HG03108 (cell line): ENCODE results near the gene ESRRA.
"Not testable (repeated sequence)": the region's sequence is repeated elsewhere in the genome, so short reads cannot be mapped to it uniquely, and the experiment has no call there.

Source experiments
- ATAC-seq: cut with Tn5 transposase; IDR thresholded peaks from one replicate; pipeline ENCODE4 v1.9.1; 2021; ENCODE audit warnings: moderate library complexity; ENCODE audit not compliant: unreplicated experiment

ESRRA gene

DNA sequence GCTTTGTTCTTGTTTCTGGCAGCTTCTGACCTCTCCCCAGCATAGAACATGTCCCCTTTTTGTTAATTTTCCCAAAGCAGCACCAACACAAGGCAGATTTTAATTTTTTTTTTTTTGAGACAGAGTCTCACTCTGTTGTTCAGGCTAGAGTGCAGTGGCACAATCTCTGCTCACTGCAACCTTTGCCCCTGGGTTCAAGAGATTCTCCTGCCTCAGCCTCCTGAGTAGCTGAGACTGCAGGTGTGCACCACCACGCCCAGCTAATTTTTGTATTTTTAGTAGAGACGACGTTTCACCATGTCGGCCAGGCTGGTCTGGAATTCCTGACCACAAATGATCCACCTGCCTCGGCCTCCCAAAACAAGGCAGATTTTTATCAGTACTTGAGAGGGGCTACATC is 2.5 kb downstream of the ESRRA start:
- ATAC-seq: not testable (repeated sequence)

DNA sequence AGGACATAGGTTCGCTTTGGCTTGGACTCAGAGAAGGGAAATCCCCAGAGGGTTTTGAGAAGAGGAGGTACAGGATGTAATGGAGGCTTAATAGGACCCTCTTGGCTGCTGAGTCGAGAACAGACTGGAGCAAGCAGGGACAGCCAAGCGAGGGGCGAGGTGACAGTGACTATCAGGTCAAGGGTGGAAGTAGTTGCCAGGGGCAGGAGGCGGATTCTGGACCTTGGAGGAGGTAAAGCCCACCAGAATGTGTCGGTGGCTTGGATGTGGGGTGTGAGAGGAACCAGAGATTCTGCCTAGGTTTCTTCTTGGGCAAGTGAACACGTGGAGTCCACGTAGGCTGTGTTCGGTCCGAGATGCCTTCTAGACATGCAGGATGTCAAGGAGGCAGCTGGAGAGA is 7.6 kb downstream of the ESRRA start:
- ATAC-seq: no peak

DNA sequence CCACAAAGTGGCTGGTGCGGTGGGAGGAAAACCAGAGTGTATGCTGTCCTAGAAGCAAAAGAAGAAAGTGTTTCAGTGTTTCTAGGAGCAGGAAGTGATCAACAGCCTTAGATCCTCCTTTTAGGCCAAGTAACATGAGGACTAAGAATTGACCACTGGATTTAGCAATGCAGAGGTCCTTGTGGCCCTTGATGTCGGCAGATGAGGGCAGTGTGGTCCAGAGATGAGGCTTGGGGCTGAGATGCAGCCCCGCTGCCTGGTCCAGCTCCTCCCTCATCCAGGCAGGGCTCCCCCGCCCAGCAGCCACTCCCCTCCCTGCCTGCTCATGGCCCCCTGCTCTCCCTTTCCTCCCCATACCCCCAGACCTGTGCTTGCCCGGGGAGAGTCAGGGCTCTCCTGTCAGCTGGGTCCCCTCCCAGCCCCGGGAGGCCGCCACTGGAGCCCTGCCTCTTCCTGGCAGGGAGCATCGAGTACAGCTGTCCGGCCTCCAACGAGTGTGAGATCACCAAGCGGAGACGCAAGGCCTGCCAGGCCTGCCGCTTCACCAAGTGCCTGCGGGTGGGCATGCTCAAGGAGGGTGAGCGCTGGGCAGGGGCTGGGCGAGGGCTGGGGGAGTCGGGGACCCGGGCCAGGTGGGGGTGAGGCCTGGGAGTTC is 8.3 kb downstream of the ESRRA start:
- ATAC-seq: no peak

DNA sequence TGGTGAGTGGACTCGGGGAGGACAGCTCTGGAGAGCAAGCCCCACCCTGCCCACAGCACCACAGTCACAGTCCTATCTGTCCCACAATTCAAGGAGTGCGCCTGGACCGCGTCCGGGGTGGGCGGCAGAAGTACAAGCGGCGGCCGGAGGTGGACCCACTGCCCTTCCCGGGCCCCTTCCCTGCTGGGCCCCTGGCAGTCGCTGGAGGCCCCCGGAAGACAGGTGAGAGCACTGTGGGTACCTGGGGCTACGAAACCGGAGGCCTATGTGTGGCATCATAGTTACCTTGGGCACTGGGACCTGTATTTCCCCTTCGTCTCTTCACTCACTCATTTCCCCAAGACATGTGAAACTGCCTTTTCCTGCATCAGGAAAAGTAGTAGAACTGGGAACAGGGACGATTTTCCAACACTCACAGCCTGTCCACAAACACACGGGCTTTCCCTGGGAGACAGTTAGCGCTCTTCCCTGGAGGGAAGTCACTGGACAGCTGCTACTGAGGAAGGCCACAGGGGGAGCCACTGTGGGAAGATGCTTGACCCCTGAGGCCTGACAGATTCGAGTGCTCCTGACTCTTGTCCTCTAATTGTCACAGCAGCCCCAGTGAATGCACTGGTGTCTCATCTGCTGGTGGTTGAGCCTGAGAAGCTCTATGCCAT is 9.0 kb downstream of the ESRRA start:
- ATAC-seq: no peak

DNA sequence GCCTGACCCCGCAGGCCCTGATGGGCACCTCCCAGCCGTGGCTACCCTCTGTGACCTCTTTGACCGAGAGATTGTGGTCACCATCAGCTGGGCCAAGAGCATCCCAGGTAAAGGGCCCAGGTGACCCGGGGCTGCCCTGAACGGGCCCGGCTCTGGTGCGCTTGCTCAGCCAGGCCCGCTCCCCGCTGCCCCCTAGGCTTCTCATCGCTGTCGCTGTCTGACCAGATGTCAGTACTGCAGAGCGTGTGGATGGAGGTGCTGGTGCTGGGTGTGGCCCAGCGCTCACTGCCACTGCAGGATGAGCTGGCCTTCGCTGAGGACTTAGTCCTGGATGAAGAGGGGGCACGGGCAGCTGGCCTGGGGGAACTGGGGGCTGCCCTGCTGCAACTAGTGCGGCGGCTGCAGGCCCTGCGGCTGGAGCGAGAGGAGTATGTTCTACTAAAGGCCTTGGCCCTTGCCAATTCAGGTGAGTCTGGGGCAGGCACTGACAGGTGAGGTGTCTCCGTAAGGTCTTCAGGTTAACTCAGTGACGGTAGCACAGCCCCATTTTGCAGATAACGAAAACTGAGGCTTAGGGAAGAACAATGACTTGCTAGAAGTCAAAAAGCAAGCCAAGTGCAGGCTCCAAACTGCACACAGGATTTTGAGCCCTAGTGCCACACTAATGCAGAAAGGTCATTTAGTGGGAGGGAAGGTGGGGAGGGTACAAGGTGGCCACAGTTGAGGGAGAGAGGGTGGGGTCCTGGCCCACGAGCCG is 9.7 kb downstream of the ESRRA start:
- ATAC-seq: no peak

DNA sequence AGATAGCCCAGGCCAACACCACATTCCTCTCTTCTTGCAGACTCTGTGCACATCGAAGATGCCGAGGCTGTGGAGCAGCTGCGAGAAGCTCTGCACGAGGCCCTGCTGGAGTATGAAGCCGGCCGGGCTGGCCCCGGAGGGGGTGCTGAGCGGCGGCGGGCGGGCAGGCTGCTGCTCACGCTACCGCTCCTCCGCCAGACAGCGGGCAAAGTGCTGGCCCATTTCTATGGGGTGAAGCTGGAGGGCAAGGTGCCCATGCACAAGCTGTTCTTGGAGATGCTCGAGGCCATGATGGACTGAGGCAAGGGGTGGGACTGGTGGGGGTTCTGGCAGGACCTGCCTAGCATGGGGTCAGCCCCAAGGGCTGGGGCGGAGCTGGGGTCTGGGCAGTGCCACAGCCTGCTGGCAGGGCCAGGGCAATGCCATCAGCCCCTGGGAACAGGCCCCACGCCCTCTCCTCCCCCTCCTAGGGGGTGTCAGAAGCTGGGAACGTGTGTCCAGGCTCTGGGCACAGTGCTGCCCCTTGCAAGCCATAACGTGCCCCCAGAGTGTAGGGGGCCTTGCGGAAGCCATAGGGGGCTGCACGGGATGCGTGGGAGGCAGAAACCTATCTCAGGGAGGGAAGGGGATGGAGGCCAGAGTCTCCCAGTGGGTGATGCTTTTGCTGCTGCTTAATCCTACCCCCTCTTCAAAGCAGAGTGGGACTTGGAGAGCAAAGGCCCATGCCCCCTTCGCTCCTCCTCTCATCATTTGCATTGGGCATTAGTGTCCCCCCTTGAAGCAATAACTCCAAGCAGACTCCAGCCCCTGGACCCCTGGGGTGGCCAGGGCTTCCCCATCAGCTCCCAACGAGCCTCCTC is 10.6 kb downstream of the ESRRA start:
- not testable (repeated sequence) for ATAC-seq

DNA sequence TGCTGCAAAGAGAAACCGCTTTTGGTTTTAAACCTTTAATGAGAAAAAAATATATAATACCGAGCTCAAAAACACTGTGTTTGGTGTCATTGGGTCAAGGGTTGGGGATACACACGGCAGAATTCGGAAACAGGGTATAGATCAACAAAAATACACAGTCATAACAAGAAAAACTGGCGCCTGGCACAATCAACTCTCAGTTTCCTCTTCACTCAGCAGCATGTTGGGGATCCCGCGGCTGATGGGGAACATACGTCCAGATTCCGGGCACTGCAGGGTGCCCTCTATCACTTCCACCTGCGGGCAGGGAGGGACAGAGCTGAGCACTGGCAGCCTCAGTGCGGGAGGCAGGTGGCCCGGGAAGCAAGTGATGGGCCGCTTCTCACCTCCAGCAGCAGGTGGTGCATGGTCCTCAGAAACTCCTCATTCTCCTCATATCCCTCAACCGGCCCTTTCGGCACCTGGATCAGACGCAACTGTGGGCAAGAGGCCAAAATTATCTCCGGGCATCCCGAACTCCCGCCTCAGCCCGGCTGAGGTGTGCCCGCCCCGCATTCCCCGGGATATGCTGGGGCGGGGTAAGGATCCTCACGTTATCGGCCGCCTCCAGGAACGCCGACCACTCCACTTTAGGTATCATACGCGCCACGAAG is 11.5 kb downstream of the ESRRA start:
- no peak for ATAC-seq

DNA sequence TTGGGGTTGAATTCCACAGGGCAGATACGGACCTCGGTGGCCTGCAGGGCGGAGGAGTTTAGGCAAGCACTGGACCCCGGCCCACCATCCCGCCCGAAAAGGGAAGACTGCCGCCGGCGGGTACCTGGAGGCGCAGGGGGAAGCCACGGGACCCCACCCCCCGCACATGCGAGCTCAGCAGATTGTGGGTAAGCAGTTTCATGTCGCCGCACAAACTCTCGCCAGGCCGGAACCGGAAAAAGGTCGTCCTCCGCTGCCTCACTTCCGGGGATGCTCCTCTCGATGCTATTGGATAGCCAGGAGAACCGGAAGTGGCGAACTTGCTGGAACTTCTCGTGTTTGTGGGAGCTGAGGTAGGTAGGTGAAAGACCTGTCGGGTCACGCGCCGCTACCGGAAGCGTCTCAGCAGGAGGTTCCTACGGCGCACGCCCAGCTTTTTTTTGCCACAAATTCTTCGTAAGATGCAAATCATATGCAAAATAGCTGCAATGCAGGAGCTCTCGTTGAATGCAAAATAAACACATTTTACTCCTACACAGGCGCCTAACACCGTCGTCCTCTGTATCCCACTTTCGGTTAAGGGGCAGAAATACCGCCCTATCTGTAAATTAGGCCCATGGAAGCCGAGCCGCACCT is 12.1 kb downstream of the ESRRA start, which contains the start of gene TRMT112:
Gene TRMT112, minus strand, starts transcription at position 235 of the 636 bp plus-strand sequence. Its CDS starts 33 bp downstream, at position 202.
- peak; percentile 55 for ATAC-seq

DNA sequence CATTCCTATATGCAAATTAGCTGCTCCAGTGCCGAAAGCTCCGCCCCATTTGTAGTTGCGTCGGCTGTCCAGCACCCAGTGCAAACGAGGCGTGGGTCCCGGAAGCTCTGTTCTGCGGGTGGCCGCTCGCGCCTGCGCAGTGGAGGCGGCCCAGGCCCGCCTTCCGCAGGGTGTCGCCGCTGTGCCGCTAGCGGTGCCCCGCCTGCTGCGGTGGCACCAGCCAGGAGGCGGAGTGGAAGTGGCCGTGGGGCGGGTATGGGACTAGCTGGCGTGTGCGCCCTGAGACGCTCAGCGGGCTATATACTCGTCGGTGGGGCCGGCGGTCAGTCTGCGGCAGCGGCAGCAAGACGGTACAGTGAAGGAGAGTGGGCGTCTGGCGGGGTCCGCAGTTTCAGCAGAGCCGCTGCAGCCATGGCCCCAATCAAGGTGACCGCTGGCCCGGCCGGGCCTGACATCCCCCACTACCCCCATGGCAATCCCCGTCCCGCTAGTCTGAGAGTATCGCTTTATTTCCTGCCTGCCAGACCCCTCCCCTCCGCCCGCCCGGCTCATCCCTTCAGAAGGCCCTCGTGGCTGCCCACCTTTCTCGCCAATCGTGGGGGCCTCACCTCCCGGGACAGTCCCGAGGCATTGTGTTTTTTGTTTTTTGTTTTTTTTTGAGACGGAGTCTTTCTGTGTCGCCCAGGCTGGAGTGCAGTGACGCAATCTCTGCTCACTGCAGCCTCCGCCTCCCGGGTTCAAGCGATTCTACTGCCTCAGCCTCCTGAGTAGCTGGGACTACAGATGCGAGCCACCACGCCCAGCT is 12.8 kb downstream of the ESRRA start, which contains the start of gene PRDX5:
Gene PRDX5, plus strand, starts transcription at position 161 of the 805 bp plus-strand sequence. Its CDS starts 95 bp downstream, at position 256.
- ATAC-seq: peak; percentile 68

DNA sequence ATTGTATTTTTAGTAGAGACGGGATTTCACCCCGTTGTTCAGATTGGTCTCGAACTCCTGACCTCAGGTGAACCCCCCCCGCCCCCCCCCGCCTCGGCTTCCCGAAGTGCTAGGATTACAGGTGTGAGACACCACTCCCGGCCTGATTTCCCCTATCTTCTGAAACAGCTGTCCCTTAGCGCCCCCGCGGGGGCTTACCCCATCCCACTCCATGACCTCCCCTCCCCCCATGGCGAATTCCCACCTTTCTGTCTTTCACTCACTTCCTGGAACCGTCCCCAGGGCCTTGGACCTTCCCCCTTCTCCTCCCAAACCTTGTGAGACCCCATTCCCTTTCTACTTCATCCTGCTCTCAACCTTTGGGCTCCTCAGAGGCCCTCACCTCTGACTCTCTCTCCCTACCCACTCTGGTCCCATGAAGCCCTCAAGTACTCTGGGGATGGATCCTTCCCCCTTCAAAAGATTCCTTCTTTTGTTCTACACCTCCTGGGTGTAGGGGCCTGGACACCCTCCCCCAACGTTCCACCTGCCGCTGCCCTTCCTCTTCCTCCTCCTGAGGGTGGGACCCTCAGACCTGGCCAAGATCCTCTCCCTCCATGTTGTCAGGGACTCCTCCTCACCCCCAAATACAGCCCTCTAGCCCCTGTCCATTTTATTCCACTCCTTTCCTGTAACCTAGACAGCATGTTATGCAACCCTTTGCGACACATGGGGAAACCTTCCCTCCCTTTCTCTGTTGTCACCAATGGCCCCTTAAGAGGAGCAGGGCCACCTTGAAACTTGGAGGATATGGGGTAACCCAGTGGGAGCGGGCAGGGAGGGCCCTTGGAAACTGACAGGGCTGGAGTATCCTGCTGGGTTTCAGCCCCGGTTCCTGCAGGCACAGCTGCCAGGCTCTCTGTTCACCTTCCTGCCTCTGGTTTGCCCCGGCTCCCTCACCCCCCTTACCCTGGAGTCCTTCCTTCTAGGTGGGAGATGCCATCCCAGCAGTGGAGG is 13.7 kb downstream of the ESRRA start:
- no peak for ATAC-seq

DNA sequence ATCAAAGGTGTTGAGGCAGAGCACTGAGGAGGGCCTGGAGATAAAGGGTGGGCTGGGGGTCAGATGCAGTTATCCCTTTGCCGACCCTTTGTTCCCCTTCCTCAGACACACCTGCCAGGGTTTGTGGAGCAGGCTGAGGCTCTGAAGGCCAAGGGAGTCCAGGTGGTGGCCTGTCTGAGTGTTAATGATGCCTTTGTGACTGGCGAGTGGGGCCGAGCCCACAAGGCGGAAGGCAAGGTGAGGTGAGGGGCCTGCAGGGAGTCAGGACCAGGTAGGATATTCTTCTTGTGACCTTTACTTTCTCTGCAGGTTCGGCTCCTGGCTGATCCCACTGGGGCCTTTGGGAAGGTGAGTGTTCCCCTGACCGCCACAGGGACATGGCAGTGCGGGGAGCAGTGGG is 15.2 kb downstream of the ESRRA start:
- ATAC-seq: no peak

DNA sequence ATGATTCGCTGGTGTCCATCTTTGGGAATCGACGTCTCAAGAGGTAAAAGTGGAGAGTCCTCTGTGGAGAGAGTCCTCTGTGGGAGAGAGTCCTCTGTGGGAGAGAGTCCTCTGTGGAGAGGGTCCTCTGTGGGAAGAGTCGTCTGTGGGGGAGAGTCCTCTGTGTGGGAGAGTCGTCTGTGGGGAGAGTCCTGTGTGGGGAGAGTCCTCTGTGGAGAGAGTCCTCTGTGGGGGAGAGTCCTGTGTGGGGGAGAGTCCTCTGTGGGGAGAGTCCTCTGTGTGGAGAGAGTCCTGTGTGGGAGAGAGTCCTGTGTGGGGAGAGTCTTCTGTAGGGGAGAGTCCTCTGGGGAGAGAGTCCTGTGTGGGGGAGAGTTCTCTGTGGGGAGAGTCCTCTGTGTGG is 15.7 kb downstream of the ESRRA start:
- ATAC-seq: no peak

DNA sequence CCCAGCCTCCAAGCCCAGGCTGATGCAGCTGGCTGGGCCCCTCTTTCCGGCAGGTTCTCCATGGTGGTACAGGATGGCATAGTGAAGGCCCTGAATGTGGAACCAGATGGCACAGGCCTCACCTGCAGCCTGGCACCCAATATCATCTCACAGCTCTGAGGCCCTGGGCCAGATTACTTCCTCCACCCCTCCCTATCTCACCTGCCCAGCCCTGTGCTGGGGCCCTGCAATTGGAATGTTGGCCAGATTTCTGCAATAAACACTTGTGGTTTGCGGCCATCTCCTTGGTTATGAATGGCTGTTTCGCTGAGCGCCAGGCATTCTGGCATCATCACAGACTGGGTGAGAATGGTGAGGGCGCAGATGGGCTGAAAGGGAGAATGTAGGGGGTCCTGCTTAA is 16.2 kb downstream of the ESRRA start:
- no peak for ATAC-seq

DNA sequence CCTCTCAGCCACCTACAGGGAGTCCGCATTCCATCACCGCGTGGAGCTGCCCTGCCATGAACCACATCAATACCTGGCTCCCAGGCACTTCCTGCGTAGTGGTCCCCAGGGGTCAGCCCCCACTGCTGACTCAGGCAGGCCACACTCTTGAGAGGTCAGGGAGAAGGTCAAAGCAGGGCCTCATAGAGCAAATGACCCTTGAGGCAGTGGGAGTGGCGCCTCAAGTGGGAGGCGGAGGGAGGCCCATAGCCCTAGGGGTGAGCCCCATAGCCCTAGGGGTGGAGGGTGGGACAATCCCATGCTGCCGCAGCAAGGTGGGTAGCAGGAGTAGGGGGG is 17.6 kb downstream of the ESRRA start:
- ATAC-seq: no peak

DNA sequence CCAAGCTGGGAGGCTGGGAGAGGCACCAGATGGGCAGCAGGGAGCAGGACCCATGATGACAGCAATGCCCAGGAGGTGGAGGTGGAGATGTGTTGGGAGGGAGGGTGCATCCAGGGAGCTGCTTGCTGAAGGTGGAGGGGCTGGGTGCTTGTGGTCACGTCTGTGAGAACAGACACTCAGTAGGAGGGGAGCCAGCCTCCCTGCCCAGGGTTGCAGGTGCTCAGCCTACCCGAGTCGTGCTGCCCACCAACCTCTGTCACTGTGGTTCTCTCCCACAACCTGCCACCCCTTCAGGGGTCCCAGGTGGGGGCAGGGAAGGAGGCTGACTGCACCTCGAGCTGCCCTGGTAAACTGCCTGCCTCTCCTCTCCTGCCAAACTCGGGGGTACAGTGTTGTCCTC is 18.0 kb downstream of the ESRRA start:
- no peak for ATAC-seq

DNA sequence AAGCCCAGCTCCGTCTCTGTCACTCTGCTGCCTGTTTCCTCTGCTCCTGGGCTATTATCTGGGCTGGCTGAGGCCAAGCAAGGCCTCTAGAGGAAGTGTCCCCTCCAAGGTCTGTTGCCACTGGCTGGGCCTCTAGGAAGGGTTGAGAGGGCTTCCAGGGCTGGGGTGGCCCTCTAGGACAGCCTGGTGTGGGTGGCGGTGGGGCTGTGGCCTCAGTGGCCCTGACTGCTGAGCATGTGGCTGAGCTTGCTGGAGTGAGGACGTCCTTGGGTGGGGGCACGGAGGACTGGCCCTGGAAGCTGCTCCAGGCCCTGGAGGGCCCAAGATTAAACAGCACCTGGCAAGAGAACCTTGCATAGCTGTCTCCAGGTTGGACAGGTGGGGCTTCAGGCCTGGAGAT is 18.7 kb downstream of the ESRRA start:
- not testable (repeated sequence) for ATAC-seq

DNA sequence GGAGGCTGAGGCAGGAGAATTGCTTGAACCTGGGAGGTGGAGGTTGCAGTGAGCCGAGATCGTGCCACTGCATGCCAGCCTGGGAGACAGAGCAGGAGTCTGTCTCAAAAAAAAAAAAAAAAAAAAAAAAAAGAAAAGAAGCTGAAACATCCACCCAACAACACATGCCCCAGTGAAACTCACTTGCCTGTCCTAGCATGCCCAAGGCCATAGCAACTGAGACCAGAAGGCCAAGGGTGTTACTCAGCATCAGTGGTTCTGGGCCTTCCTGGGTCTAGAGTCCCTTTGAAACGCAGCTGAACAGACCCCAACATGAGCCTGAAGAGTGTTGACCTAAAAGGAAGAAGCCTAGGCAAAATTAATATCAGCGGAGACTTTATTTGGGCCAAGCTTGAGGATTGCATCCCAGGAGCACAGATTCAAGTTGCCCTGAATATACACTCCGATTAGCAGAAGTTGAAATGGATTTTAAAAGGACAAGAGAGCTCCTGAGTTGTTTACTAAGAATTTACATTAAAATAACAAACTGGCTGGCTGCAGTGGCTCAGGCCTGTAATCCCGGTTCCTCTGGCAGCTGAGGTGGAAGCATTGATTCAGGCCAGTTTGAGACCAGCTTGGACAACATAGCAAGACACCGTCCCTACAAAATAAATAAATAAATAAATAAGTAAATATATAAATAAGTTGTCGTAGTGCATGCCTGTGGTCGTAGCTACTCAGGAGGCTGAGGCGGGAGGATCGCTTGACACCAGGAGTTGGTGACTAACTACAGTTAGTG is 19.6 kb downstream of the ESRRA start:
- no peak for ATAC-seq
